Stomach (tissue), 4 donors: ENCODE measurements around the gene MLYCD.

Experiments used
- POLR2A ChIP-seq, 4 donors: fragments of 450-650 bp; IDR thresholded peaks; one replicate each; pipeline ENCODE4 v1.6.1; 2016; ENCODE audit warnings: antibody characterized with exemption in 4 of 4, control low read depth in 2 of 4, mild to moderate bottlenecking in 1 of 4, moderate library complexity in 1 of 4
- POLR2AphosphoS5 ChIP-seq, 3 donors: sonication (generic); formaldehyde crosslinking; IDR thresholded peaks; one replicate each; pipeline ENCODE4 v1.6.1; 2016; ENCODE audit warnings: antibody characterized with exemption in 3 of 3

DNA sequence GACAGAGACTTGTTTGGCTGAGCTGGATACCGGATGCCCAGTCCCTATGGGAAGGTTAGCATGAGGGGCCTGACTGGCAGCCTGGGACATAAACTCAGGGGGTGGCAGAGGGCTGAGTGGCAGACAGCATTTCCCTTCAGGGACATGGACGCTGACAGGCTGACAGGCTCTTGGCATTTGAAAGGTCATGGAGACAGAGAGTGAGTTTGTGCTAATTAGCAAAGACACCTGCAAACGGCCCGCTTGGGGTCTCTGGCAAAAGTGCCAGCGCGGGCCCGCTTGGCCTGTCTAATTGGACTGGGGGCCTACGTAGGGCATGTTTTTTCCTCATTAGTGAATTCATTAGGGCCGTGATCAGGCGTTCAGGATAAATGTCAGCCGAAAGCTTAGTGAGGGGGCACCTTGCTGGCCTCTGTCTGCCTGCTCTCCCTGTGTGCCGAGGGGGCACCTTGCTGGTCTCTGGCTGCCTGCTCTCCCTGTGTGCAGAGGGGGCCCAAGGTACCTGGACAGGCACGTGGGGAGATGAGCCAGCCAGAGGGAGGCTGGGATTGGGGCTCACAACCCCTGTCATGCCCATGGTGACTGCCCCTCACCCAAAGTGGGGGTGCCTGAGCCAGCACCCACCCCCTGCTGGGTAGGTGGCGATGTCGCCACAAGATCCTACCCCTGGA lies 76.8 kb downstream of the MLYCD start:
- TF ChIP-seq POLR2AphosphoS5 (IDR thresholded peaks at IDR 0.05) (no peak), POLR2A (IDR thresholded peaks at IDR 0.05) (no peak)
